GM21786 (cell line): ENCODE measurements around the gene KIAA2012.
"Not testable (repeated sequence)": the region's sequence is repeated elsewhere in the genome, so short reads cannot be mapped to it uniquely, and the experiment has no call there.

ENCODE experiments used
- ATAC-seq: cut with Tn5 transposase; IDR thresholded peaks from one replicate; pipeline ENCODE4 v1.9.1; 2021; ENCODE audit not compliant: unreplicated experiment

KIAA2012 gene

GRCh38 chr2:202114795-202115194 is 41.7 kb downstream of the KIAA2012 start:
- no peak for ATAC-seq

- ATAC-seq: no peak
These were observed 42.5 kb downstream of the KIAA2012 start for GRCh38 chr2:202115479-202115971.

GRCh38 chr2:202116691-202117090 is 43.6 kb downstream of the KIAA2012 start:
- ATAC-seq: no peak

GRCh38 chr2:202118168-202118567 is 45.1 kb downstream of the KIAA2012 start:
- ATAC-seq: no peak

- no peak for ATAC-seq
These were observed 47.8 kb downstream of the KIAA2012 start for GRCh38 chr2:202120828-202121227.

- ATAC-seq: no peak
These were observed 48.6 kb downstream of the KIAA2012 start for GRCh38 chr2:202121532-202122162.

- no peak for ATAC-seq
These were observed 49.1 kb downstream of the KIAA2012 start for GRCh38 chr2:202122163-202122540.

GRCh38 chr2:202122980-202123720 is 50.1 kb downstream of the KIAA2012 start:
- no peak for ATAC-seq

GRCh38 chr2:202124286-202124685 is 51.2 kb downstream of the KIAA2012 start:
- no peak for ATAC-seq

- no peak for ATAC-seq
These were observed 54.8 kb downstream of the KIAA2012 start for GRCh38 chr2:202127687-202128331.

- ATAC-seq: no peak
These were observed 56.8 kb downstream of the KIAA2012 start for GRCh38 chr2:202129841-202130240.

- ATAC-seq: no peak
These were observed 60.3 kb downstream of the KIAA2012 start for GRCh38 chr2:202133200-202133908.

GRCh38 chr2:202133909-202134265 is 60.8 kb downstream of the KIAA2012 start:
- no peak for ATAC-seq

GRCh38 chr2:202135091-202135874 is 62.2 kb downstream of the KIAA2012 start:
- no peak for ATAC-seq

GRCh38 chr2:202136039-202136438 is 63.0 kb downstream of the KIAA2012 start:
- ATAC-seq: not testable (repeated sequence)

GRCh38 chr2:202136526-202136925 is 63.5 kb downstream of the KIAA2012 start:
- no peak for ATAC-seq

GRCh38 chr2:202140522-202141252 is 67.6 kb downstream of the KIAA2012 start:
- no peak for ATAC-seq

- no peak for ATAC-seq
These were observed 68.4 kb downstream of the KIAA2012 start for GRCh38 chr2:202141329-202141947.

GRCh38 chr2:202142540-202142939 is 69.5 kb downstream of the KIAA2012 start:
- no peak for ATAC-seq

GRCh38 chr2:202147775-202148174 is 74.7 kb downstream of the KIAA2012 start:
- no peak for ATAC-seq
